GM21447 (cell line): ENCODE data around the gene CNTN2.

Experiments
- ATAC-seq: cut with Tn5 transposase; IDR thresholded peaks from one replicate; pipeline ENCODE4 v1.9.1; 2021; ENCODE audit not compliant: unreplicated experiment

CNTN2 gene

DNA sequence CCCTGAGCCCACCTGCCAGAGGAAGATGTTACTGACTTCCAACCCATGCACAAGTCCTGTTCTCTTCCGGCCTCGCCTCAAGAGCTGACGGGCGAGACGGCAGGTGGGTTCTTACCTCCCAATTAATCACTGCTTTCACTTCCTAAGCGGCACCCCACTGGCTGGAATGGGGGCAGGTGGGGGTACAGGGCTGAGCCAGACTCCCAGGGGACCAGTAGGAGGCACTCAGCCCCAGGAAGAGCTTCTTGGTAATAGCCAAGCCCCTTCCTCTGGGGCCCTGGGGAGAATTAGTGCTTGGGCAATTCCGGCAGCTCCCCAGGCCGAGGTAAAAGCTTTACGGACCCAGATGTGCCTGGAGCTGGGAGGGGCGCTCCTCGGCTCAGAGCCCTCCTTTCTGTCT, 9.7 kb downstream of the CNTN2 start:
- ATAC-seq: no peak

DNA sequence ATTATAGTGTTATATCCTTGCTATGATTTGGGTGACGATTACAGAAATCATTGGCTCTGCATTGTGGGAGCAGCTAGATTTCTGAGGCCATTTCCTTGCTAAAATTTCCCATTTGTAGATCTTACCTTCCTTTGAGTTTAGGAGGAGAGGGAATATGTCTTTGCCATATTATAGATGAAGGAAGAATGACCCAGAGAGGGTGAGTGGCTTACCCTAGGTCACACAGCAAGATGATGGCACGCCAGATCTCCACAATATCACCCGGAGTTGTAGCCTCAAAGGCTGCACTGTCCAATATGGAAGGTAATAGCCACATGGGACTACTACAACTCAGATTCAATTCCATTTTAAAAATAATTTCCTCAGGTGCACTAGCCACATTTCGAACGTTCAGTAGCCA, 10.3 kb downstream of the CNTN2 start:
- ATAC-seq: no peak

DNA sequence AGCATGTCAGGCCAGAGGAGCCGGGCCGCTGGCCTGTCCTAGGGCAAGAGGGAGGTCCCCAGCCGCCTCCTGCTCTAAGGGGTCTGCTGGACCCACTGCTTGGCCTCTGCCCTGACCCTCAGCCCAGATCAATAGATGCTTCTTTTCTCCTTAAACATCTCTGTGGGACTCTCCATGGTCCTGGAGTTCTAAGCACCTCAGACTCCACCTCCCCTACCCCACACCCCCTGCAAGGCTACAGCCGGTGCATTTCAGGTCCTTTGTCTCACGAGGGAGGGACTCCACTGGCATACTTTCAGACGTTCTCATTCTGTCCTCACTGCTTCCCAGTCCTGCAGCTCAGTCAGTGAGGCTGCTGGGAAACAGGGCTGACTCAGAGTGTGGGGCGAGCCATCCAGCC, 11.0 kb downstream of the CNTN2 start:
- no peak for ATAC-seq

DNA sequence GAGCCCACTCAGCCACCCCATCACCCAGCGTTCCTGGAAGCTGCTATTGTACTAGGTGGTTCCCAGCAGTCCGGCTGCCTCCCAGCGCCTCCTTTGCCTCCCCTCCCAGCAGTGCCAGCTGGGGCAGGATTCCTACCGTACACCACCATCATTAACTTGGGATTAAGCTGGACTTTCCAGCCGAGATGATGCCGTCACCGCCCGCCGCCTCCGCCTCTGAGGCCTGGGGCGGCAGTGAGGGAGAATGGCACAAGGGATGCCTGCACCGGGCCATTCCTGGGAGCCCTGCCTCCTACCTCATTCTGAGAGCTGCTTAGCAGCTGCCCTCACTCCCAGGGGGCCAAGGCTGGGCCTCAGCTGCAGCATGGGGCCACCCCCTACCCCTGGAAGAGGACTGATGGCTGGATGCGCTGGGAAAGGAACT, 13.2 kb downstream of the CNTN2 start:
- no peak for ATAC-seq

DNA sequence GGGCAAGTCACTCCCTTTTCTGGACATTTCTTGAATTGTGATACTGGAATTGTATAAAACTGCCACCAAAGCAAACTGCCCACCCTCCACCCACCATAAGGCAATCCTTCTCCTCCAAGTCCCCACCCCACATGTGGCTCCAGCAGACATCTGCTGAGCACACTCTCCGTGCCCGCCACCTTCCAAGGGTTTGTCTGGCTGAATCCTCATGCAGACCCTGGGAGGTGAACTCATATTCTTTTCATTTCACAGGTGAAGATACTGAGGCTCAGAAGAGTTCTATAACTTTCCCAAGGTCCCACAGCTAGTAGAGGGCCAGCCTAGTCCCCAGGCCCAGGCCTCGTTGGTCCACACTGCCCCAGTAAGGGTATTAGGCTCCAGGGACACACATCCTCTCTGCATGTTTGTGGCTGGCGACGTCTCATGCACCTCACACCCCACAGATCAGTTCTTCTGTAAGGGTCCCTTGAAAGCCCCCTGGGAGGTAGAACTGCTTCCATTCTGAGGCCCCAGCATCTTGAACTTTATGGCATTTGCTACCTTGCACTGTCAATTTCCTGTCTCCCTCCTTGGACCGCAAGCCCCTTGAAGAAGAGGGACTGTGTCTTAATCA, 14.1 kb downstream of the CNTN2 start:
- ATAC-seq: no peak

DNA sequence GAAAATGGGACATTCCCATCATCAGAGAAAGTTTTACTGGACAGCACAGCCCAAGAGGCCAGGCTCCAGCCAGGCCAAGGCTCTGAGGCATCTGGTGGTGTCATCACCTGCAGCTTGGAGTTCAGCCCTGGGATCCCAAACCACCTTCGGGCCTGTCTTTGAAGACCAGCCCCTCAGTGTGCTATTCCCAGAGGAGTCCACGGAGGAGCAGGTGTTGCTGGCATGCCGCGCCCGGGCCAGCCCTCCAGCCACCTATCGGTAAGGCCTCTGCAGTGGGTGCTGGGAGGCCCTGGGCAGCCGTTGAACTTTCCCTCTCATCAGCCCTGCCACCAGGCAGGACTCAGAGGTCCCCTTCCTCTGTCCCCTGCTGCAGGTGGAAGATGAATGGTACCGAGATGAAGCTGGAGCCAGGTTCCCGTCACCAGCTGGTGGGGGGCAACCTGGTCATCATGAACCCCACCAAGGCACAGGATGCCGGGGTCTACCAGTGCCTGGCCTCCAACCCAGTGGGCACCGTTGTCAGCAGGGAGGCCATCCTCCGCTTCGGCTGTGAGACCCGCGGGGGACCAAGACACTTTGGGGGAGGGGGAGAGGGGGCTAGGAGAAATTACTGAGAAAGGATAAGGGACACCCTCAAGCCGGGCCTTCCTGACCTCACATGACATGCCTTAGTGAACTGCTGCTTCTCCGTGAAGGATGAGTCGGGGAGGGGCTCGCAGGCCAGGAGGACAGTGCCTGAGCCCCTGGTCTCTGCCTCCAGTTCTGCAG, 15.0 kb downstream of the CNTN2 start:
- no peak for ATAC-seq

DNA sequence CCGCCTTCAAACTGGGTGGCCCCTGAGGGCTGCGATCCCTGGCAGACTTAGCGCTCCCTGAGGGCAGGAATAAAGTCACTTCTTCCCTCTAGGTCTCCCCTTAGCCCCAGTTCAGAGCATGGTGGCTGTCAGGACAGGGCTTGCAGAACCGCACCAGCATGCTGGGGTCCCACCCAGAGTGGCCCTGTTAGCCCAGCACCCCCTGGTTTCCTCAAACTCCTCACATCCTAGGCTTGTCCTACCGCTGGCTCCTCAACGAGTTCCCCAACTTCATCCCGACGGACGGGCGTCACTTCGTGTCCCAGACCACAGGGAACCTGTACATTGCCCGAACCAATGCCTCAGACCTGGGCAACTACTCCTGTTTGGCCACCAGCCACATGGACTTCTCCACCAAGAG, 15.8 kb downstream of the CNTN2 start:
- no peak for ATAC-seq

DNA sequence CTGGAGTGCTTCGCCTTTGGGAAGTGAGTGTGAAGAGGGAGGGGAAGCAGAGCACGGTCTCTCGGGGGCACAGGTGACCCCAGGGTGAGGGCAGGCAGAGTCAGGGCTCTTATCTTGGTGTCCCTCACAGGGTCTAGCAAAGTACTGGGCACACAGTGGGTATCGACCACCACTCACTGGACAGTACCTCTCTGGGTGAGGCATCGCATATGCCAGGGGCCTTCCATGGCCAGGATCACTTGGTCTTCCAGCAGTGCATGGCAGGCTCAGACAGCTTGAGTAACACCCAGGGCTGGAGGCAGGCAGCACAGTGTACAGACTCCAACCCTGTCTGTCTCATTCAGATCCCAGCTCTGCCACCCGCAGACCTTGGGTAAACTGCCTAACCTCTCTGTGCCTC, 16.6 kb downstream of the CNTN2 start:
- no peak for ATAC-seq

DNA sequence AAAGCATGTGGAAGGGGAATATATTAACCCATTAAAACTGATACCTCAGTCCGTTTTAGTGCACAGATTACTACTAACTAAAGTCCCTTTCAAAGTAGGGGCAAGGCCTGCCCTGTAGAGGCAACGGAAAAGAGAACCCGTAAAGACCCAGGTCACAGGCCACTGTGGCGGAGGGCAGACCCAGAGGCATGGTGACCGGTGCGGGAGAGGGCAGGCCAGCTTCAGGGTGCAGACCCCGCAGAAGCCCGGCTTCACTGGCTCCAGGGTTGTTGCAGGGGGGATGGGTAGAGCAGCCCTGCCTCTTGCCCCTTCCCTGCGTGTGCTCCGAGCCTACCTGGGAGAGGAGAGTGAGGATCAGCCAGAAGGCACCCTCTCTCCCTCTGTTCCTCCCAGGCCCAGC, 17.7 kb downstream of the CNTN2 start:
- no peak for ATAC-seq

DNA sequence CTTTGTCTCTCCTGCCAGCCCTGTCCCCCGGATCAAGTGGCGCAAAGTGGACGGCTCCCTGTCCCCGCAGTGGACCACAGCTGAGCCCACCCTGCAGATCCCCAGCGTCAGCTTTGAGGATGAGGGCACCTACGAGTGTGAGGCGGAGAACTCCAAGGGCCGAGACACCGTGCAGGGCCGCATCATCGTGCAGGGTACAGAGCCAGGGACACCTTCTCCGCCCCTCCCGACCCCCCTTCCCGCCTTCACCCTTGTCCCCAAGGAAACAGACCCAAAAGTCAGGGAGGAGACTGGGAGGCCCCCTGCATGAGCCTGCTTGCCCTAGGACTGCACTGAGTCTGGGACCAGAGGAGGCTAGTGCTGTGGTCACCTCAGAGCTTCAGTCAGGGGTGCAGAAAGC, 18.2 kb downstream of the CNTN2 start:
- ATAC-seq: no peak

DNA sequence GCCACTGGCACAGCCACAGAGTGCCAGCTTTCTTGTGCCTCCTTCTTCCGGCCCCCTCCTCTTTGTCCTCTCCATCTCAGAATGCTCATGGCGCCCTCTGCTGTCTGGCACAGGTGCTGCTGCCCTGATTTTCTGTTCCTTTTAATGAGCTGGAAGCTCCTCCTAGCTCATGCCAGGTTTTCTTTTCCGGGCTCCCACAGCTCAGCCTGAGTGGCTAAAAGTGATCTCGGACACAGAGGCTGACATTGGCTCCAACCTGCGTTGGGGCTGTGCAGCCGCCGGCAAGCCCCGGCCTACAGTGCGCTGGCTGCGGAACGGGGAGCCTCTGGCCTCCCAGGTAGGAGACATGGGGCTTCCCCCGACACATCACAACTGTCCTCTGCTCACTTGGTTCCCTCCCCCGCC, 18.7 kb downstream of the CNTN2 start:
- ATAC-seq: no peak

DNA sequence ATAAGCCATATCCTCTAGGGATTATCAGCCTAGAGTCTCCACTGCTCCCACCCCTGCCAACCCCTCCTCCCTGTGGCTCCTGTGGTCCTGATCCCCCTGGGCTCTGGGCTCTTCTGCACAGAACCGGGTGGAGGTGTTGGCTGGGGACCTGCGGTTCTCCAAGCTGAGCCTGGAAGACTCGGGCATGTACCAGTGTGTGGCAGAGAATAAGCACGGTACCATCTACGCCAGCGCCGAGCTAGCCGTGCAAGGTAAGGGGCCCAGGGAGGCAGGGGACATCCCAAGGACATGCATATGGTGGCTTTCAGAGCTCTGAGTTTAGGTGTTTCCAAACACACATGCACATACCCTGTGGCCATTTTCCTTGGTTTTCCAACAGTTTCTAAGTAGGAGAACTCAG, 19.3 kb downstream of the CNTN2 start:
- no peak for ATAC-seq

DNA sequence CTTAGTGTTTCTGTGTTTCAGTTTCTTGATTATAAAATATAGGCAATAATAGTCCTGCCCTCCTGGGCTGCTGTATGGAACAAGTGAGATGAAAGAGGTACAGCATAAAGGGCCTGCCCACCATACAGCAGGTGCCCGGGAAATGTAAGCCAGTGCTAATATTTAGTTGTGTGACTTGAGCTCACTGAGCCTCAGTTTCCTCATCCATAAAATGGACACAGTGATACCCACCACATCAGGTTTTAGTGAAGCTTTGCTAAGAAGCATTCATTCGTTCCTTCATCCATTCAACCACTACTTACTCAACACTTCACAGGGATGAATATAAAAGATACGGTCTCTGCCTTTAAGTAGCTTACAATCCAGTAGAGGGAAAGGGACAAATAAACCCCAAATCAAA, 19.9 kb downstream of the CNTN2 start:
- no peak for ATAC-seq

DNA sequence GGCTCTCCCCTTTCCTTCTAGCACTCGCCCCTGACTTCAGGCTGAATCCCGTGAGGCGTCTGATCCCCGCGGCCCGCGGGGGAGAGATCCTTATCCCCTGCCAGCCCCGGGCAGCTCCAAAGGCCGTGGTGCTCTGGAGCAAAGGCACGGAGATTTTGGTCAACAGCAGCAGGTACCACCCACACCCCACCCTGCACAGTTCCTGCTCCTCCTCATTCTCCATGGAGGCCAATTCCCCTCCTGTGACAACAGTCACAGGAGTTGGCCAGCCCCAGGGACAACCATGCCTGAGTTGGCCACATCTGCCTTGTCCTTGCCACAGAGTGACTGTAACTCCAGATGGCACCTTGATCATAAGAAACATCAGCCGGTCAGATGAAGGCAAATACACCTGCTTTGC, 21.3 kb downstream of the CNTN2 start:
- no peak for ATAC-seq

DNA sequence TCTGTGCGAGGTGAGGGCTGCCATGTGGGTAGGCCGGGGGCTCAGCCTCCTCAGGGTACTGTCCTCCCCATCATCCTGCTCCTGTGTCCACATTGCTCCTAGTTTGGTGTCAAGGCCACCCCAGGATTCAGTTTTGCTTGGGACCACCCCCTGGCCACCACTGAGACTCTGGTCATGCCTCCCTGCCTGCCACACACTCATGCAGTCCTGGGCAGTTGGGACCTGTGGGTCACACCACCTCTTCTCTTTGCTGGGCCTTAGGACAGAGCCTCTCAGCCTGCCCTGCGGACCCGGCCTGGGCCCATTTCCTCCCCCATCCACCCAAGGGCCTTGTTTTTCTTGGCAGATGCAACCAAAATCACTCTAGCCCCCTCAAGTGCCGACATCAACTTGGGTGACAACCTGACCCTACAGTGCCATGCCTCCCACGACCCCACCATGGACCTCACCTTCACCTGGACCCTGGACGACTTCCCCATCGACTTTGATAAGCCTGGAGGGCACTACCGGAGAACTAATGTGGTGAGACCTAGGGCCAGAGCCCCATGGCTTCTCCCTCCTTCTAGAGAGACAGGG, 21.8 kb downstream of the CNTN2 start:
- ATAC-seq: no peak

DNA sequence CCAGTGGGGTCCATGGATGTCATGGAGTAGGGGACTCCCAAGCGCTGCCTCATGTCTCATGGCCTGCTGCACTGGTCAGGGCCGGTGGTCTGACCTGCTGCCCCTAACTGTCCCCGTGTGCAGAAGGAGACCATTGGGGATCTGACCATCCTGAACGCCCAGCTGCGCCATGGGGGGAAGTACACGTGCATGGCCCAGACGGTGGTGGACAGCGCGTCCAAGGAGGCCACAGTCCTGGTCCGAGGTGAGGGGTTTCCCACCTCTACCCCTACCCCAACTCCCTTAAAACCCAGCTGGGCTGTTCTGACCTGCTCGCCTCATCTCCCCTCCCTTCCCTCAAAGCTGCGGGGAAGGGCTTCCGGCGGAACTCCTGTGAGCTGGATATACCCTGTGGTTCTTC, 22.7 kb downstream of the CNTN2 start:
- no peak for ATAC-seq

DNA sequence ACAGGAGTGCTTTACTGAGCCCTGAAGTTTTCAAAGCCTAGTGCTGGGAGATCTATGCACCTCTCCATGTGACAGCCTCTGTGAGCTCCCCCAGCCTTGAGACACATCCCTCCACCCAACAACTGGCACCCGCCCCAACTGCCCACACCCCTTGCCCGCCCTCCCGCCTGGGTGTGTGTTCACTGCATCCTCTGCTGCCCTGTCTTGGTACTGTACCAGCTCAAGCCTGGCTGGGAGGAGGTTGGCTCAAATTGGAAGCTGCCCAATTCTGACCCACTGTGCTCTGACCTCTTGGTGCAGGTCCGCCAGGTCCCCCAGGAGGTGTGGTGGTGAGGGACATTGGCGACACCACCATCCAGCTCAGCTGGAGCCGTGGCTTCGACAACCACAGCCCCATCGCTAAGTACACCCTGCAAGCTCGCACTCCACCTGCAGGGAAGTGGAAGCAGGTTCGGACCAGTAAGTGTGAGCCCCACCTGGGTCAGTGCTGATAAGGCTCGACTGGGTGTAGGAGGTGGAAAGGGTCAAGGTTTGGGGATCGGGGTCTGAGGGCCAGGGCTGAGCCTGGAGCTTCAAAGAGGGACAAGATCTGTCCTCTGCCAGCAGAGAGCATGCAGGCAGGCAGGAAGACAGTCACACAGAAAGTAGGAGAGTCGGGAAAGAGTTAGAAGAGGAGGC, 23.3 kb downstream of the CNTN2 start:
- ATAC-seq: no peak

DNA sequence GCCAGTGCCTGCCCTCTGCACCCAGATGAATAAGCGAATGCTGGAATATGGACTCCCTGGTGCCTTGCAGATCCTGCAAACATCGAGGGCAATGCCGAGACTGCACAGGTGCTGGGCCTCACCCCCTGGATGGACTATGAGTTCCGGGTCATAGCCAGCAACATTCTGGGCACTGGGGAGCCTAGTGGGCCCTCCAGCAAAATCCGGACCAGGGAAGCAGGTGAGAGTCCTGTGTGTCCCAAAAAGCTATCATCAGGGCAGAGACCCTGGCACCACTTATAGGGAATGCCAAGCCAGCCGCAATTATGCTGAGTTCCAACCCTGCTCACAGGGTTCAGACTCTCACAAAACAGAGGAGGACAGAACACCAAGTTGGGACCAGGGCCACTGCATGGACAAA, 24.0 kb downstream of the CNTN2 start:
- ATAC-seq: no peak

DNA sequence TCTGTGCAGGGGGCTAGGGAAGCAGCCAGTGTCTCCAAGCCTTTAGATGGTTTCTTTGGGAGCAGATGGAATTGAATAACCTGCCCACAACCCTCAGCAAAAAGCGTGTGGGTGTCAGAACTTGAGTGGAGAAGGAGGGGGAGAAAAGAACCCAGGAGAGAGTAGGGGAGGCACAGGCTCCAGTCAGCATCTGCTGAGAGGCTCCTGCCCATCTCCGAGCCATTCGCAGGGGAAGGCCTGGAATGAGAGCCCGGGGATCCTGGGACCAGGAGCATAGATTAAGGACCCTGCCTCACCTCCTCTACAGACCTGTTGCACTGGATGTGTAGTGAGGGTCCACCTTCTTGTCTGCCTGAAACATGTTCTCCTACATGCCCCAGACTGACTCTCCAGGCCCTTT, 25.0 kb downstream of the CNTN2 start:
- no peak for ATAC-seq

DNA sequence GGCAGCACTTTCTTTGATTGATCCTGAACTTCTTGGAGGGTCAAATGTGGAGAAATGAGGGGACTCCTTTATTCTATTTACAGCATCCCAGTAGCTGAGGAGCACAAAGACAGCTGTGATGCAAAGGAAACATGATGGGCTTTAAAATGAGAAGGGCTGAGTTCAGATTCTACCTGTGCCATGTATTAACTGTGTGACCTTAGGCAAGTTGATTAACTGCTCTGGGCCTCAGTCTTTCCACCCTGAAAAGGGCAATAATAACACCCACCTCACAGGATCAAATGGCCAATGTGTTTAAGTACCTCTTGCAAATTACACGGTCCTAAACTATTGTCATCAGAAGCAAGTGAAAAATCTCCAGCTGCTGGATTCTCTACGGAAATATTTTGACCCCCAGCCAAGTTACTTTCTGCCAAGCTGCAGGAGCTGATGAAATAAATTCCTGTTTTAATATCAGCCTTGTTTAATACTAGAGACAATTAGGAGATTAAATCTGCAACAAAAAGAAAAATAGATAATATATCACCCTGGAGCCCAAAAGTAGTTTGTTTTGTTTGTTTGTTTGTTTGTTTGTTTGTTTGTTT, 25.5 kb downstream of the CNTN2 start:
- ATAC-seq: no peak

DNA sequence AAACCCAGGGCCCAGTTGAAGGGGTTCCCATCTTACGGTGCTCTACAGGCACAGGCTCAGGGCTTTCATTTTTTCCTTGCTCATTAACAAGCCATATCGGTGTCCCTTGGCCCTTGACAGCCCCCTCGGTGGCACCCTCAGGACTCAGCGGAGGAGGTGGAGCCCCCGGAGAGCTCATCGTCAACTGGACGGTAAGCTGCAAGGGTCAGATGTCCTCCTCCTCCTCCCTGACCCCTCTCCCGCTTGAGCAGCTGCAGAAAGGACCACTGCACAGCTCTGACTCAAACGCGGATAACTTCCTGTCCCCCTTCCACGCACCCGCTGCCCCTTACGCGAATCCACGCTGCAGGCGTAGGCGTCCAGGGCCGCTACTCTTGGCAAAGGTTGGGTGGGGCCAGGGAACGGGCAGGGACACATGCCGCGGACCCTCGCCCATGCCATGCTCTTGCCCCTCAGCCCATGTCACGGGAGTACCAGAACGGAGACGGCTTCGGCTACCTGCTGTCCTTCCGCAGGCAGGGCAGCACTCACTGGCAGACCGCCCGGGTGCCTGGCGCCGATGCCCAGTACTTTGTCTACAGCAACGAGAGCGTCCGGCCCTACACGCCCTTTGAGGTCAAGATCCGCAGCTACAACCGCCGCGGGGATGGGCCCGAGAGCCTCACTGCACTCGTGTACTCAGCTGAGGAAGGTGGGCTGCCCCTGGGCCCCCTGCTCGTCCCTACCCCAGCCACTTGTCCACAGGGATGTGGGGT, 26.5 kb downstream of the CNTN2 start:
- ATAC-seq: no peak
